NCI-H446 (cell line): ENCODE measurements around the gene ABCC1.

Experiments
- DNase-seq, 2 experiments: peaks; one replicate each; lab custom pipeline; 2025; lab: John Stamatoyannopoulos, UW

The ABCC1 gene

DNA sequence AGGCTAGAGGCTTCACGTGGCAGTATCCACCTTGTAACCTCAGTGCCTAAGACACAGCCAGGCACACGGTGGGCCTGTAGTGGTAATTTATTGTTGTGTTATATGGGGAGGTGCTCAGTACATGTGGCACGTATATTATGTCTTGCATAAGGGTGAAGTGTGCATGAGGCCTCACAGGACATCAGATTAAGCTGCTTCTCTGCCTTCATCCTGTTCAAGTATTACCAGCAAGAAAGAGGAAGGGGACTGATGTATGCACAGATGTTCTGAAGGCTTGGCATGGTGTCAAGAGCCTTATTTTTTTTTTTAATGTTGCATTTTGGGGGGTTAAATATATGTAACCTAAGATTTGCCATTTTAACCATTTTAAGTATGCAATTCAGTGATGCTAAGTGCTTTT lies 71.6 kb downstream of the ABCC1 start:
- DNase-seq: no peak

DNA sequence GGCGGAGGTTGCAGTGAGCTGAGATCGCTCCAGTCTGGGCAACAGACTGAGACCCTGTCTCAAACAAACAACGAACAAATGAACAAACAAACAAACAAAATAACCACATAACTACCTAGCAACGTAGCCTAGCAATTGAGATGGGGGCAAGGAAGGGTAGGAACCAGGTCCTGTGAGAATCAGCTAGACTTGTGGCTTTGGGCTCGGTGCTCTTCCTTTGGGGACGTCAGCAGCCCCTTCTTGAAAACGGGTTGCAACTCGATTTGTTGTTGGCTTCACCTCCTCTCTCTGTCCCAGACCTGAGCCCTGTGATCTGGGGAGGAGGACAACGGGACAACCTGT lies 72.2 kb downstream of the ABCC1 start:
- no peak for DNase-seq

DNA sequence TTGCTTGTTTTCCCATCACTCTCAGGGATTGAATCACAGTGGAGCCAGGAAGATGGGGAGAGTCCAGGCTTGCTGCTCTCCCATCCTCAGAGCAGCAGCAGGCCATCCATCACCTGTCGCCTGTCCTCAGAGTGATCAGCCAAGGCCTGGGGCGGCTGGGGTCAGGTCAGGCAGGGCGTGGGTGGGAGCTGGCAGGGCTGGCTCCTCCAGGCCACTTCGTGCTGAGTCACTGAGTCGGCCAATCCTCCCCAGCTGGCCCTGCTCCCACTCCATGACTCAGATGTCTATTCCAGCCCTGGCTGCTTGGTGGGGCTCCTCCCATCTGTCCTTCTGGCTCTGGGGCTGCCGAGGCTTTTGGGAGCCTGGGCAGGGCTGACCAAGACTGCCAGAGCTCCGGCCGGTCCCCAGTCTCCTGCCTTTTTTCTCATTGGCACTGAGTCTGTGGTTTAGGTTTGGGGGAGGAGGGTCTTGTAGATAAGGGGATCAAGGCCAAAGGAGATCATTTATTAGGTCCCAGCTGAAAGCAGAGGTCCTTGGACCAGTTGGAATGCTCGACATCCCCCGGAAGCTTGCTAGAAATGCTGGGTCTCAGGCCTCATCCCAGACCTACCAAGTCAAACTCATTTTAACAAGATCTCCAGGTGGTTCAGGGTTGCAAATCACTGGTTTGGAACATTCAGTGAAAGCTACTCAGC lies 72.7 kb downstream of the ABCC1 start:
- peak; percentile 49 to 83 for DNase-seq

DNA sequence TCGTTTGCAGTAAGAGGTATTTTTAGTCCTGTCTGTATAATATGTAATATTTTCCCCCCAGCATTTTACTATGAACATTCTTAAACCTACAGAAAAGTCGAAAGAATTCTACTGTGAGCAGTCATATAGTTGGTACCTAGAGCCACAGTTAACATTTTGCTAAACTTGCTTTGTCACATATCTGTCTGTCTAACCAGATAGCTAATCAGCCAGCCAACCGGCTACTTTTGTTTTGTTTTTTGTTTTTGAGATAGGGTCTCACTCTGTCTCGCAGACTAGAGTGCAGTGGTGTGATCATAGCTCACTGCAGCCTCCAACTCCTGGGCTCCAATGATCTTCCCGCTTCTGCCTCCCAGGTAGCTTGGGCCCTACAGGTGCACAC lies 73.3 kb downstream of the ABCC1 start:
- no peak for DNase-seq

DNA sequence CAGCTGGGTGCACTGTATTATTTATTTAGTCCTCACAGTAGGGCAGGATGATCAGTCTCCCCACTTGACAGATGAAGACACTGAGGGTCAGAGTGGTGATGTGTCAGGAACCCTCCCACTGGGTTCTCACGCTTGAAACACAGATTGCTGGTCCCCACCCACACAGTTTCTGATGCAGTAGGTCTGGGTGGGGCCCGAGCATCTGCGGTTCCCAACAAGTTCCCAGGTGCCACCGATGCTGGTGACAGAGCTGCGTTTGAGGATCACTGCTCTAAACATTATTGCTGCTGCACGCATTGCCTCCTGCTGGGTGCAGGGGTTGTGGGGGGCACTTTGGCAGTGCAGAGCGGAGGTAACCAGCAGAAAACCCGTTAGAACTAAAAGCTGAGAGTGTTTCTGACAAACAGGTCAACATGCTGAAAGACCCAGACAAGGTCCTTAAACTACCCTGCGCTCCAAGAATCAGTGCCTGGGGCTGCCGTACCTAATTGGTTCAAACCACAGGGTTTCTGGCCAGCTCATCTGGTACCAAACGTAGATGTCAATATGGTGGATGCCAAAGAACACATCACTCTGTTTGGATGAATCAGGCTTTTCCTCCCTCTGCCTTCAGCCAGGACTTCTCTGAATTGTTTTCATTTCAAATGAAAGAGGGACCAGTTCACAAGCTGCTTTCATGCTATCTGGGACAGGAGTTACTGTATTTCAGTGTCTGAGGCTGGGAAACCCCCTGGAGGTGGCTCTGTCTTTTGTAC lies 76.0 kb downstream of the ABCC1 start:
- DNase-seq: peak; percentile 4 to 45

DNA sequence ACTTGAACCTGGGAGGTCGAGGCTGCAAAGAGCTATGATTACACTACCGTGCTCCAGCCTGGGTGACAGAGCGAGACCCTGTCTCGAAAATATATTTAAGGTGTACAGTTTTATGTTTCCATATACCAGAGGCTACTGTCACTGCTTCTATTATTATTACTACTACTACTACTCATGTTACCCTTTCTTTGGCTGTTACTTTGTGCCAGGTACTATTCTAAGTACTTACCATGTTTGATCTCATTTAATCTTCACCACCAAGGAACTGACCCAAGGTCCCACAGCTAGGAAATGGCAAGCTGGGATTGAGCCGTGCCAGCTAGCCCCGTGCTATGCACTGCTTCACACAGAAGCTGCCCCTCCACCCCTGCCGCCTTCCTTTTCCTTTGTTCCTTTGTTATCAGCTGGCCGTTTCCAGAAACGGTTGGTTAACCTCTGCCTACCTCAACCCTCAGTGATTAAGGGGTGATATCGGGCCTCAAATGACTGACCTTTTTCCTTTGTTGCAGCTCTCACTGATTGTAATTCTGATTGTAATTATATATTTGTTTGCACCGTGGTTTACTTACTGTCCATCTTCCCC lies 78.4 kb downstream of the ABCC1 start:
- DNase-seq: no peak

DNA sequence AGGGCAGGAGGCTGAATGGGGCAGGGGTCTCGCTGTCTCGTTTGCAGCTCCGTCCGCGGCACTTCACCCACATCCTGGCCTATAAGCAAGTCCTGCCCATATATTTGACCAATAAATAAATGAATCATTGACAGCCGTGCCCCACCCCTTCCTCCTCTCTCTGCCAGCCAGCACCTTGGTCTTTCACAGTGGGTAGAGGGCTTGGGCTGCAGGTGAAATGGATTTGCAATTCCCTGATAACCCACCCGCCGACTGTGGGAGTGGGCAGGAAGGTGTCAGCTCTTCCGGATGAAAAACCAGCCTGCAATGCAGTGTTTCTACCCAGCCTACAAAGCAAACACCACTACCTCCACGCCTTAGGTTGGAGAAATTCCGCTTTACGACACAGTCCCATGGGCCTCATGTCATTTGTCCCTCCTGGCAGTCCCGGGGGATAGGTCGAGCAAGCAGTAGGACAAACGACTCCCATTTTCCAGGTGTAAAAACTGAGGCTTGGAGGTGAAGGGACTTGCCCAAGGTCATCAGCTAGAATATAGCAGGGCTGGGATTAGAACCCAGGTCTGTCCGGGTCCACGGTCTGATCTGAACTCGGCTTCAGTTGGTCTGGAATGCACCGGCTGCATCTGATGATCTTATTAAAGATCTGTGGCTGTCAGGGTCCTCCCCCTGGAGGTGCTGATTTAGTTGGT lies 79.0 kb downstream of the ABCC1 start:
- DNase-seq: no peak

DNA sequence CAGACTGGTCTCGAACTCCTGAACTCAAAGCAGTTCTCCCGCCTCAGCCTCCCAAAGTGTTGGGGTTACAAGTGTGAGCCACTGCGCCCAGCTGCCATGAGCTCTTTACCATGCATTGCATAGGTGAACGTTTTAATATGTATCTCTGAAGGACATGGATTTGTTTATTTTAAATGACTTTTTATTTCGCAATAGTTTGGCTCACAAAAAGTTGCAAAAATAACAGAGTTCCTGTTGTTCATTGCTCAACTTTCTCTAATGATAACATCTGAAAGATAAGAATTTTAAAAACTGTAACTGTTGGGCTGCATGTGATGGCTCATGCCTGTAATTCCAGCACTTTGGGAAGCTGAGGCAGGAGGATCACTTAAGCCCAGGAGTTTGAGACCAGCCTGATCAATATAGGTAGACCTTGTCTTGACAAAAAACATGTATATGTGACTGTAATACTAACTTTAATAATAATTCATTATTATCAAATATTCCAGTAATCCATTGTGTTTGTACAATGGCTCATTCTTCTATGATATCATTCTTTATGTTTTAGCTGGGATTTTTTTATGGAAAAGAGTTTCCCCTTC lies 80.1 kb downstream of the ABCC1 start:
- no peak for DNase-seq

DNA sequence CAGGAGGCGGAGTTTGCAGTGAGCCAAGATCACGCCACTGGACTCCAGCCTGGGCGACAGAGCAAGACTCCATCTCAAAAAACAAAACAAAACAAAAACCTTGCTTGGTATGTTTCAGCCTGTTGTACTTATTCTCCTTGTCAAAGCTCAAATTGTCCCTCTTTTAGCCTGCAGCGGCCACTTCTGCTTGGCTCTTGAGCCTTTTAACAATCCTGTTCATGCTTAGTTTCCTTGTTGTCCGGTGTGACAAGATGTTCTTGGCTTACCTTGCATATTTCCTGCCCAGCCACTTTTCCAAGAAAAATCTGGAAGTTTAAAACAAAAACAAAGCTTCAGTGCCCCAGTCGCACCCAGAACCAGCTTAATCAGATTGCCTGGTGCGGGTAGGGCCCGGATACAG lies 81.0 kb downstream of the ABCC1 start:
- DNase-seq: no peak

DNA sequence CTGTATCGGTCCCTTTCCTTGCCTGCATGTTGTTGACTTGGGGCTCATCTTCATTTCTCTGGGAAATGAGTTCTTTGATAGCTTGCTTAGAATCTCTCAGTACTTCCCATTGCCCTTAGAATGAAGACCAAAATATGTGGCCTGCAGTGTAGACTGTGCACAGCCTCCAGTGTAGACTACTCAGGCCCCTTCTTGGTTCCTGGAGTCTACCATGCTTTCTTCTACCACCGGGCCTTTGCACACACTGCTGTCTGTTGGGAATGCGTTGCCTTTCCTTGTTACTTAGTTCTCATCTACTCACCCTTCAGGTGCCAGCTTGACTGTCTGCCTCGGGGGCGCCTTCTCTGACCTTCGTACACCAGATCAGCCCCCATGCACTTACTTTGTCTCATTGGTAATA lies 82.0 kb downstream of the ABCC1 start:
- DNase-seq: no peak

DNA sequence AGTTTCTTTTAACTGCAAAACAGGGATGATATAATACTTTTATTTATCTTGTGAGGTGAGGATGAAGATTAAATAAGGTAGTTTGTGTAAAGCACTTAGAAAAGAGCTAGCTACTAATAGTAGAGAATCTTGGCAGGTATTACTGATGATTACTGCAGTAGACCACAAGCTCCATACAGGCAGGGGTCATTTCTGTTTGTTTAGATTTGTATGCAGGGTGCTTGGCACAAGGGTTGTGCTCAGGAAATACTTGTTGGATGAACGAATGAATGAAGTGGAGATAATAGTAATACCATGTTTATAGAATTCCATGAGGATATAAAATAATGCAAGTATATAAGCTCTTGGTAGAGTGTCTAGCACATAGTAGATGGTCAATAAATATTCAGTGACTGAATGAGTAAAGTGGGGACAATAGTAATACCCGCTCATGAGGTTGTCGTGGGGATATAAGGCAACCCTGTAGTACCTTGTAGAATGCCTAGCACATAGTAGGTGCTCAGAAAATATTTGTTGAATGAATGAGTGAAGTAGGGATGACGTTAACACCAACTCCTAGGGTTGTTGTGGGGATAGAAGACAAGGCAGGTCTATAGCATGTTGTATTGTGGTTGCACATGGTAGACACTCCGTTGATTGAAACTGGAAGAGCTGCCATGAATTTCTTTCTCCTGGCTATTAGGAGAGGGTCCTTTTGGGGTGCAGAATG lies 83.0 kb downstream of the ABCC1 start:
- DNase-seq: no peak

DNA sequence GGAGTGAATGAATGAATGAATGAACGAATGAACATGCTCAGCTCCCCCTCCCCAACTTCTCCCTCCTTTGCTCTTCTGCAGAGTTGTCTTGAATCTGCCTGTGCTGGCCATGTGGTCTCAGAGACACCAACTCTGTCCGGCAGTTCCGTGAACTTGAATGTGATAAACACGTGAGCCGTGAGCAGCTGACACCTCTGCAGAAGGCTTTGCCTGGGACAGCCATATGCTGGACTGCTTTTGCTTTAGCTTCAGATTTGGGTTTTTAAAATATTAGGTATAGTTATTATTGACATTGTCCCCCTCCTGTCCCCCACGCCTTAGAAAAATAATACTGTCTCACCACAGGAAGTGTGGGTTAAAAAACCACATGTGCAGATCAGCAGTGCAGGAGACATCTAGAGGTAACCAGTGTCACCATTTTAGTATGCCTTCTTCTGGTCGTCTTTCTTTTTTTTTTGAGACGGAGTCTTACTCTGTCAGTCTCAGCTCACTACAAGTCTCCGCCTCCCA lies 83.8 kb downstream of the ABCC1 start:
- no peak for DNase-seq

DNA sequence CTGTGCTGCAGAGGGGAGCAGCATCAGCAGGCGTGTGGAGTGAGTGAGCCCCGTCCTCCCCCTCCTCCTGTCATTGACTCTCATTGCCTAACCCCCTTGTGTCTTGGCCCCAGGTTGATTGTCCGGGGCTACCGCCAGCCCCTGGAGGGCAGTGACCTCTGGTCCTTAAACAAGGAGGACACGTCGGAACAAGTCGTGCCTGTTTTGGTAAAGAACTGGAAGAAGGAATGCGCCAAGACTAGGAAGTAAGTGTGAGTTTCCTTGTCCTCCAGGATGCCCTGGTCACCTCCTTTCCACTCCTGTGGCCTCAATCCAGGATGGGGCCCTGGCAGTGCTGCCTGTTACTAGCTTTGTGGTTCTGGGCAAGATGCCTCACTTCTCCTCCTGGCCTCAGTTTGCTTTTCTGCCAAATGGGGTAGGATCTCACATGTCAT lies 87.0 kb downstream of the ABCC1 start:
- no peak for DNase-seq

DNA sequence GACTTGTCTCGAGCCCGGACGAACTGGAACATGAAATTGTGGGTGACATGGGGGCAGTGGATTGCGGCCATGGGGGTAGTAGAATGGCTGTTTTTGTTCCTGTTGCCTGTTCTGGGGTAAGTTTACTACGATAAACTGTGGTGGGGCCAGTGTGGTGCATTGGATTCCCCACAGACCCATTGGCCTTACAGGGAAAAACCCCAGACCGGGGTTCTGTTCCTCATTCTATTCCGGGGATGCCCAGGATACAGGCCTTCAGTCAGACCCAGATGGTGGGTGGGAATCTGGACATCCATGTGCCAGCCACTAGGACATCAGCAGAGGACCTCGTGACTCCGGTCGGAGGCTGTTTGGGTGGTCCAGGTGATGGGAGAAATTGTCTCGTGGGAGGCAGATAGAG lies 88.1 kb downstream of the ABCC1 start:
- DNase-seq: no peak

DNA sequence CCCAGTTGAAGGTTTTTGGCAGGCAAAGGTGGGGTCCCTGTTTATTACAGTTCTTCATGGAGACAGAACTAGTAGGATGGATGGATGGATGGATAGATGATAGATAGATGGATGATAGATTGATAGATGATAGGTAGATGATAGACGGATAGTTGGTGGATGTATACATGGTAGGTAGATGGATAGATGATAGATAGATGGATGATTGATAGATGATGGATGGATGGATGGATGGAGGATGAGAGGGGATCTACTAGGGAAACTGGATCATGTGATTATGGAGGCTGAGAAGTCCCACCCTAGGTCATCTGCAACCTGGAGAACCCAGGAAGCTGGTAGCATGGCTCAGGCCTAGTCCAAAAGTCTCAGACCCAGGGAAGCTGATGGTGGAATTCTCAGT lies 88.6 kb downstream of the ABCC1 start:
- DNase-seq: no peak

DNA sequence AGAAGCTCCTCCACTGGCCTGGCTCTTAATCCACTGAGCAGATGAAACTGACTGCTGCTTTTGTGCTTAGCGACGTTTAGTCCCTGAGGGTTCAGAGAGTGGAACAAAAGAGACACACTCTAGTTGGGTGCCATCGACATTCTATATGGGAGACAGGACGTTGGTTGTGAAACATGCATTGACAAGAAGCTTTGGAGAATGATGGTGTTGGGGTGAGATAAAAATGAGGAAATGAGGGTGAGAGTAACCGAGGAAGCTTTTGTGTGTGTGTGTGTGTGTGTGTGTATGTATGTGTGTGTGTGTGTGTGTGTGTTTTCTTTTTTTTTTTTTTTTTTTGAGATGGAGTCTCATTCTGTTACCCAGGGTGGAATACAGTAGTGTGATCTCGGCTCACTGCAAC lies 89.5 kb downstream of the ABCC1 start:
- DNase-seq: no peak

DNA sequence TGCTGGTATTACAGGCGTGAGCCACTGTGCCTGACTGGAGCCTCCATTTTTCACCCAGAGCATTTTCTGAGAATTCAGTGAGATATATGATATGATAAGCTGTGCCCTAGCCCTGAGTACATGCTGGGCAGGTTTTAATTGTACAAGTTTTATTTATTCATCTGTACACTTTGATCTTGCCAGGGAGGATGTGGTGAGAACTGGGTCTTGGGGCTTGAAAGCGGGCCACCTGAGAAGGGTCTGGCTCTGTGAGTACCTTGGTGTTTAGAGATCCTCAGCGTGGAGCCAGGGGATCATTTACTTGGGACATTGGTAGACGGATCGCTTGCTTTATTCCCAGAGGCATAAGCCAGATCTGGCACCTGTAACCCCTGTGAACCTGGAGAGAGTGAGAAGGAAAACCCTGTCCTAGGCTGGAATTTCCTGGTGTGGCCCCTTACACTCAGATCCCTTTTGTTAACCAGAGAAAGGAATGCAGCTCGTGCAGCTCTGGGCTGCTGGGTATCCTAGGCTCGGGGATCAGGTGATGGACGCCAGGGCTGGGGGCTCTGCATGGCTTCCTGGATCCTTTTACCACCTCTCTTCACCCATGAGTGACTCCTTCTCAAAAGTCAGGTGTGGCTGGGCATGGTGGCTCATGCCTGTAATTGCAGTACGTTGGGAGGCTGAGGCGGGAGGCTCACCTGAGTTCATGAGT lies 91.9 kb downstream of the ABCC1 start:
- DNase-seq: no peak

DNA sequence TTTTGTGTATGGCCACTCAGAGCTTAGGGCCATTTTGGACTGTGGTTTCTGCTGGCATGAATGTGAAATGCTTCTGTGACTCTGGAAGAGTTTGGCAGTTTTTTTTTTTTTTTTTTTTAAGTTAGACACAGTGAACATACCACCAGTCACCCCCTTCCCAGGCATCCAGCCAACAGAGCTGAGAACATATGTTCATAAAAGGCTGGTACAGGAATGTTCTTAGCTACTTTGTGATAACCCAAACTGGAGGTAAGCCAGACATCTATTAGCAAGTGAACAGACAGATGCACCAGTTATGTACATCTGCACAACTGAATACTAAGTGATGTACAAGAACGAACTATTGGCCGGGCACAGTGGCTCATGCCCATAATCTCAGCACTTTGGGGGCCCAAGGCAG lies 92.7 kb downstream of the ABCC1 start:
- DNase-seq: peak; percentile 16 to 83

DNA sequence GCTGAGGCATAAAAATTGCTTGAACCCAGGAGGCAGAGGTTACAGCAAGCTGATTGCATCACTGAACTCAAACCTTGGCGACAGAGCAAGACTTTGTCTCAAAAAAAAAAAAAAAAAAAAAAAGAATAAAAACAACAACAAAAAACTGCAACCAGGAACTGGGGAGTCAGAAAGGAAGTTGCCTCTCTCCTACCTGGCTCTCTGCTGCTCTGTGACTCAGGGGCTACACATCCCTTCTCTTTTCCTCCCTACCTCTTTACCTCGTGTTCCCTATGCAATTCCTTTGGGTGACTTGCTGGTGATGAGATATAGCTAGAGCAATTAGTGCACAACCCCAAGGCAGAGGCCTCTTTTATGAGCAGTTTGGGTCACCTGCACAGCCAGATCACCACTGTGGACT lies 95.9 kb downstream of the ABCC1 start:
- DNase-seq: no peak

DNA sequence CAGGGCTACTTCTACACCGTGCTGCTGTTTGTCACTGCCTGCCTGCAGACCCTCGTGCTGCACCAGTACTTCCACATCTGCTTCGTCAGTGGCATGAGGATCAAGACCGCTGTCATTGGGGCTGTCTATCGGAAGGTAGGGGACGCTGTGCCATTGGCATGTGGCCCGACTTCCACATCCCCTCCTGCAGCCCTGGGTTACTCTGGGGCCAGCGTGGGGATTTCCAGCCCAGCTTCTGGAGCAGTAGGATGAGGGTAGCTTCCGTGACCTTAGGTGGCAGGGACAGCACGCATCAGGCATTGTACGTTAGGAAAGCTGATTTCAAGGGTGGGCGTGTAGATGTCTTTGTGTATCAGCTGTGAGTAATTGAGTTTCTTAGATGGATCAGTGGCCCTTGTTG lies 96.5 kb downstream of the ABCC1 start:
- no peak for DNase-seq

DNA sequence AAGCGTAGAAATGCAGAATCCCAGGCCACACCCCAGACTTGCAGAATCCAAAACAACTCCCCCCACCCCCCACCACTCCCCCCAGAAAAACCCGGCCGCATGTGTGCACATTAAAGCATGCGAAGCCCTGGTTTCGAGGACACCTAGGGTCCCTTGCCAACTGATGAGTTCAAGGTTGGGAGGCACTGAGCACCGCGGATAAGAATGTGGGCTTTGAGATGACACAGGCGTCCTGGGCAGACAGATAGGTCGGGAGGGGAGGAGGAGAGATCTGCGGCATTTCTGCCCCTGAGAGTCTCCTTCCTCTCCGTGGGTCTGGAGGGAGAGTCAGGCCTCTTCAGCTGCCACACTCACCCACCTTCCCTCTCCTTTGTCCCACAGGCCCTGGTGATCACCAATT lies 98.3 kb downstream of the ABCC1 start:
- DNase-seq: no peak
